Keratinocyte (primary cell): ENCODE measurements around the gene EMP3.

Source experiments
- EZH2 ChIP-seq: IDR thresholded peaks from one replicate; pipeline ENCODE4 v1.6.1; 2012; ENCODE audit warnings: inconsistent platforms, mild to moderate bottlenecking, low read length, moderate library complexity
- TF ChIP-seq, protein P1 (sequence below), 3 experiments: IDR thresholded peaks in 1 of 3; conservative IDR thresholded peaks in 1 of 3; optimal IDR thresholded peaks in 1 of 3; 2 replicates in 2 of 3; 3 replicates in 1 of 3; pipeline versions ENCODE3 to v1.5.1; 2011; ENCODE audit warnings: low read length in 3 of 3, mild to moderate bottlenecking in 3 of 3, moderate library complexity in 2 of 3, control low read depth in 1 of 3, inconsistent platforms in 1 of 3; ENCODE audit not compliant: insufficient read depth in 2 of 3; ENCODE audit errors: extremely low read depth in 1 of 3

DNA sequence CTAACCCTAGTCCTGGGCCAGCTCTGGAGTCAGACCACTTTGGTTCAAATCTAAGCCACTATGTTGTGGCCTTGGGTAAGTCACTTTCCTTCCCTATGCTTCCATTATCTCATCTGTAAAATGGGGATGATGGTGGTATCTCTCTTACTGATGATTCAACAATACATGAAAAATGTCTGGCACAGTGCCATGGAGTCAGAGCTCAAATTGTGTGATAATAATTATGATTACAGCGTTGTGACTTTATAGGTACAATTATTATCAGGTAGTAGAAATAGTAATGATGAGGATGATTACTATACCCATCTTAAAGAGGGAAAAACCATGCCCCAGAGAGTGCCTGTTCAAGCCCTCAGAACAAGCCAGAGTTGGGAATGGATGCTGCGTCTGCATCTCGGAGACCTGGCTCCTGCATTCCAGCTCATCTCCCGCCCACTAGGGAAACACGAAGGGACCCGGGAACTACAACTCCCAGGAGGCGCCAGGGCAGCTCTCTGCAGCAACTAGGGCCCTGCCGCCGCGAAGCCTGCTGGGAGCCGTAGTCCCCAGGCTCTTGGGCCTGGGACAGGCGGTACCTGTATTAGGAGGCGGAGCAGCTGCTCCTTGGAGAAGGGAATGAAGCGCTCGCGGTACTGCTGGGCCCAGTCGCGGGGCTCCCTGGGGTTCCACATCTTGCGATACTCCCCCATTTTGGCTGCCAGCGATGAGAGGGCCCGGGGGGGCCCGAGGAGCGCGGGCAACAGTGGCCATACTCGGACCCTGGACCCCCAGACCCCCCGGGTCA, 37.6 kb downstream of the EMP3 start:
- TF ChIP-seq, protein P1, sequence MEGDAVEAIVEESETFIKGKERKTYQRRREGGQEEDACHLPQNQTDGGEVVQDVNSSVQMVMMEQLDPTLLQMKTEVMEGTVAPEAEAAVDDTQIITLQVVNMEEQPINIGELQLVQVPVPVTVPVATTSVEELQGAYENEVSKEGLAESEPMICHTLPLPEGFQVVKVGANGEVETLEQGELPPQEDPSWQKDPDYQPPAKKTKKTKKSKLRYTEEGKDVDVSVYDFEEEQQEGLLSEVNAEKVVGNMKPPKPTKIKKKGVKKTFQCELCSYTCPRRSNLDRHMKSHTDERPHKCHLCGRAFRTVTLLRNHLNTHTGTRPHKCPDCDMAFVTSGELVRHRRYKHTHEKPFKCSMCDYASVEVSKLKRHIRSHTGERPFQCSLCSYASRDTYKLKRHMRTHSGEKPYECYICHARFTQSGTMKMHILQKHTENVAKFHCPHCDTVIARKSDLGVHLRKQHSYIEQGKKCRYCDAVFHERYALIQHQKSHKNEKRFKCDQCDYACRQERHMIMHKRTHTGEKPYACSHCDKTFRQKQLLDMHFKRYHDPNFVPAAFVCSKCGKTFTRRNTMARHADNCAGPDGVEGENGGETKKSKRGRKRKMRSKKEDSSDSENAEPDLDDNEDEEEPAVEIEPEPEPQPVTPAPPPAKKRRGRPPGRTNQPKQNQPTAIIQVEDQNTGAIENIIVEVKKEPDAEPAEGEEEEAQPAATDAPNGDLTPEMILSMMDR (optimal IDR thresholded peaks at IDR 0.05 in 1 of 3, IDR thresholded peaks at IDR 0.05 in 1 of 3, conservative IDR thresholded peaks at IDR 0.05 in 1 of 3; ENCODE audit: extremely low read depth in 1 of 3, insufficient read depth in 2 of 3, low read length in 3 of 3) = no peak
- TF ChIP-seq EZH2 = no peak
